Upper lobe of left lung (tissue), 6 donors: ENCODE measurements around the gene GUCD1. TPM values are rescaled to one million over a fixed set of nuclear protein-coding genes. Genes with fewer than 3 reads are reported as not detected.

Experiments used
- ATAC-seq, 2 donors: fragments of 200-7000 bp; cut with Tn5 transposase; one replicate each; pipeline ENCODE4 v1.9.1; 2022; ENCODE audit warnings: mild to moderate bottlenecking in 2 of 2, moderate library complexity in 2 of 2; ENCODE audit not compliant: low FRiP score in 2 of 2
- DNase-seq, 2 donors: peaks; one replicate each; pipeline ENCODE4 v3.0.0-alpha.2; 2019 to 2020
- H3K27ac ChIP-seq, 4 donors: fragments of 200-600 bp; sonication (generic); one replicate each; pipeline ENCODE4 v1.5.1; 2016 to 2019
- H3K27me3 ChIP-seq, 4 donors: fragments of 200-600 bp; sonication (generic); one replicate each; pipeline ENCODE4 v1.5.1; 2017 to 2019
- H3K36me3 ChIP-seq, 4 donors: fragments of 200-600 bp; sonication (generic); one replicate each; pipeline ENCODE4 v1.5.1; 2016 to 2019
- H3K4me1 ChIP-seq, 4 donors: fragments of 200-600 bp; sonication (generic); one replicate each; pipeline ENCODE4 v1.5.1; 2018 to 2019
- H3K4me3 ChIP-seq, 4 donors: fragments of 200-600 bp; sonication (generic); one replicate each; pipeline ENCODE4 v1.5.1; 2017 to 2019; ENCODE audit warnings: mild to moderate bottlenecking in 2 of 4, moderate library complexity in 1 of 4
- H3K9me3 ChIP-seq, 4 donors: fragments of 200-600 bp; sonication (generic); one replicate each; pipeline ENCODE4 v1.5.1; 2018 to 2019
- CTCF ChIP-seq, 6 experiments: fragments of 450-650 bp in 4 of 6; fragments of 200-600 bp in 2 of 6; sonication (generic) in 2 of 6; IDR thresholded peaks; one replicate each; pipeline ENCODE4 v1.5.1; 2016 to 2019; ENCODE audit warnings: antibody characterized with exemption in 6 of 6
- EP300 ChIP-seq, 4 donors: sonication (generic); formaldehyde crosslinking; IDR thresholded peaks; one replicate each; pipeline ENCODE4 v1.5.1; 2017; ENCODE audit warnings: antibody characterized with exemption in 4 of 4, control low read depth in 2 of 4
- POLR2A ChIP-seq, 4 donors: fragments of 450-650 bp; IDR thresholded peaks; one replicate each; pipeline ENCODE4 v1.5.1; 2016 to 2017; ENCODE audit warnings: antibody characterized with exemption in 4 of 4, mild to moderate bottlenecking in 2 of 4
- POLR2AphosphoS5 ChIP-seq, 2 donors: sonication (generic); formaldehyde crosslinking; IDR thresholded peaks; one replicate each; pipeline ENCODE4 v1.5.1; 2017; ENCODE audit warnings: antibody characterized with exemption in 2 of 2
- WGBS, 2 donors: methylation state at CpG; one replicate each; pipeline ENCODE4 v1.1.5; 2017 to 2018; 5-methylcytosine and 5-hydroxymethylcytosine counted together
- total RNA-seq, 6 donors: library from RNA; depleted of rRNA in 4 of 6; stranded (reverse); fragments of >200 nt in 4 of 6; gene quantifications; one replicate each; pipeline versions ENCODE4 v1.1.0 to v1.2.1, GENCODE V29; 2016 to 2021
- donor health status: DM: no; HTN: no; CAD: no; lungs with moderate emphysema.
- donor health status: DM: no; HTN: yes; CAD: no; lungs with severe emphysema.

The GUCD1 gene
- total RNA-seq, 6 donors from 2014 or later: 77.5 to 231 (median 160) TPM

DNA sequence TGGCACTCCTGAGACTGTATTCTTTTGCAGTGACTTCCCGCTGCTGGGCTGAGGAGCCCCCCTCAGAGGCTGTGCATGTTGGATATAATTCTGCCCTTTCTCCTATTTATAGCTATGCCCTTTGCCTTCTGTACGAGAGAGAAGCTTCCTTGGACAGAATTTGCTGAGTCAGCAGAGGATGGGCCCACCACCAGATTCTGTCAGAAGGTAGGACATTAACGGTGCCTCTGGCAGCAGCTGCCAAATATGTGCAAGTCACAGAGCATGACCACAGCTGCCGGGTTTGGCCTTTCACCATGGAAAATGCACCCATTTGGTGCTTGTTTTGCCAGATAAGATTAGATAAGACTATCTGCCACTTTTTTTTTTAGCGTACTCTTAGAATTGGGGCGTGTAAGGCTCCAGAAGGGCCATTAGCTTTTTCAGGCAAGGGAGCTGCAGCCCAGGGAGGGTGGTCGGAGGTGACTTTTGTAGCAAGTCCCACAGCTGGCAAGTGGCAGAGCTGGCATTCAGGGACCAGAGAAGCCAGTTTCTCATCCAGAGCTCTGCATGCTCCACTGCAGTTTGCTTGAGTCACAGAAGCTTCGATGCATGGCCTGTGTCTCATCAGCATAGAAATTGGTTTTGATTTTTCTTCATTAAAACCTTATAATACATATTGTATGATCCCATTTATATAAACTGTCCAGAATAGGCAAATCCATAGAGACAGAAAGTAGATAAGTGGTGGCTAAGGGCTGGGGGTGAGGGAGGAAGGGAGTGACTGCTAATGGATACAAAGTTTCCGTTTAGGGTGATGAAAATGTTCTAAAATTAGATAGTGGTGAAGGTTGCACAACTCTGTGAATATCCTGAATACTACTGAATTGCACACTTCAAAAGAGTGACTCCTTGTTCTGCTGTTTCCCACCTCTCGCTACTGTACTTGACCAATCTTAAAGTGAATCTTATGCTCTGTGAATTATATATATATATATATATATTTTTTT lies 44.0 kb downstream of the GUCD1 start:
- H3K36me3 ChIP-seq: no peaks in the 10 kb centered on the region
- no peak overlapping the region for H3K4me3 ChIP-seq
- DNase-seq (peak in 1 of 2 donors; percentile 42), ATAC-seq (peak; percentile 44 to 74)
- peak overlapping the region; percentile 26 to 83 (median 62) for H3K27ac ChIP-seq
- peaks cover 43 to 56% (median 48%) of the 10 kb centered on the region in 4 donors for H3K4me1 ChIP-seq
- 20 to 23% methylated on average over 9 to 10 of the region's 10 CpGs for WGBS, 2 donors
- H3K27me3 ChIP-seq: no peaks in the 10 kb centered on the region
- H3K9me3 ChIP-seq: no peaks in the 10 kb centered on the region
- TF ChIP-seq POLR2AphosphoS5 (IDR thresholded peaks at IDR 0.05) (peak; percentile 20 to 50), POLR2A (IDR thresholded peaks at IDR 0.05) (no peak), EP300 (IDR thresholded peaks at IDR 0.05) (peak in 1 of 4 donors; percentile 47)

DNA sequence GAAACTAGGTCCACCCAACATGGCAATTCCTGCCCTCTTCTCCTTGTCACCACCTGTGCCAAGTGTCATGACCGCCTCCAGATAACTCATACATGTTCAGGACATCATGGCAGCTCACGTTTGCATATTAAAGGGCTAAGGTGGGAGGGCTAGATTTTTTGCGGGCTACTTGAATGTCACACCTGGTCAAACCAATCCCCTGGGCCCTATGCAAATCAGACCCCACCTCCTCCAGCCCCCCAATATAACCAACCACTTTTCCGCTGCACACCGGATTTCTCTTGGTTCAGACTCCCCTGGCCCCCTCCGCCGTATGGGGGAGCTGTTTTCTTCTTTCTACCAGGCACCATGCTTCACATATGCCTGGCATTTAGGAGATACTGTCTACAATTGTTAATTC lies 47.2 kb downstream of the GUCD1 start:
- no peak for DNase-seq
- ATAC-seq: no peak
- no peaks in the 10 kb centered on the region for H3K9me3 ChIP-seq
- H3K27me3 ChIP-seq: no peaks in the 10 kb centered on the region
- WGBS, 2 donors: 86 to 91% methylated on average over 7 of the region's 7 CpGs
- no peak for TF ChIP-seq CTCF (IDR thresholded peaks at IDR 0.05)
- no peak for TF ChIP-seq POLR2A (IDR thresholded peaks at IDR 0.05)
- TF ChIP-seq POLR2AphosphoS5 (IDR thresholded peaks at IDR 0.05): no peak
- TF ChIP-seq EP300 (IDR thresholded peaks at IDR 0.05): no peak
- peak overlapping the region; percentile 58 to 84 (median 75) for H3K27ac ChIP-seq
- peaks cover 55 to 65% (median 58%) of the 10 kb centered on the region in 4 donors for H3K4me1 ChIP-seq
- no peak overlapping the region for H3K4me3 ChIP-seq
- H3K36me3 ChIP-seq: no peaks in the 10 kb centered on the region

- no peaks in the 10 kb centered on the region for H3K27me3 ChIP-seq
- peak in 1 of 2 donors; percentile 45 for TF ChIP-seq POLR2AphosphoS5 (IDR thresholded peaks at IDR 0.05)
- TF ChIP-seq CTCF (IDR thresholded peaks at IDR 0.05): no peak
- TF ChIP-seq EP300 (IDR thresholded peaks at IDR 0.05): peak in 1 of 4 donors; percentile 27
- ATAC-seq: peak in 1 of 2 donors; percentile 74
- H3K36me3 ChIP-seq: no peaks in the 10 kb centered on the region
- H3K27ac ChIP-seq: peak overlapping the region; percentile 58 to 84 (median 75)
- H3K4me3 ChIP-seq: no peak overlapping the region
- H3K4me1 ChIP-seq: peaks cover 48 to 60% (median 54%) of the 10 kb centered on the region in 4 donors
- H3K9me3 ChIP-seq: no peaks in the 10 kb centered on the region
- 15 to 31% methylated on average over 6 of the region's 6 CpGs for WGBS, 2 donors
- peak in 1 of 2 donors; percentile 54 for DNase-seq
These were observed 48.0 kb downstream of the GUCD1 start for GRCh38 chr22:24506802-24507438.

DNA sequence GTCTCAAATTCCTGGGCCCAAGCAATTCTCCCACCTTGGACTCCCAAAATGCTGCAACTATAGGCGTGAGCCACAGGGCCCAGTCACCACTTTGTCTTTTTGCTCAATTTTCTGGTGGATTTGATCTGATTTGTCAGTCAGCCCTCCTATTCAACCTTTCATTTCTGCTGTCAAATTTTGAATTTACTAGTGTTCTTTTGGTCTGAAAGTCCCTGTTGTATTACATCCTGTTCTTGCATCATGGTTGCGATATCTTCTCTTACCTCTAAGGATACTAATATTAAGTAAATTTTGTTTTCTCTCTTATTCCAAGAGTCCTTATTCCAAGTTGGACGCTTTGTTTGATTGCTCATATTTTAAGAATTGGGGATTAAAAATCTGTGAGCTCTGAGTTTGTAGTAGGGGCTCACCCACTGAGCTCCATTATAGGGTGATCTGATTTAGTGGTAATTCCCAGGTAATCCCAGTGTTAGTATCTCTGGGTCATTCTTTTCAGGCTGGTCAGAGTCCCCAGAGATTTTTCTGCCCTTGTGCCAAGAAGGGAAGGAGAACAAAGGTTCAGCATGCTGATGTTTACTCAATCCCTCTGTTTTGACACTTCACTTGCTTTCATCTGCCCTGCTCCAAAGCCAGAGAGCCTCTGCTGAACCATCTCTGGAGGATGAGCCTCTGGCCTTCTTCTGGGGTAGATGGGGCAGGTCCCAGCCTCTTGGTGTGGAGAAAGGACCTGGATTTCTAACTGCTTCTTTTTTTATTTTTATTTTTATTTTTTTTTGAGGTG lies 49.8 kb downstream of the GUCD1 start:
- no peak for ATAC-seq
- peak overlapping the region in 1 of 4 donors; percentile 84 for H3K27ac ChIP-seq

More for the DNA sequence above, 49.8 kb downstream of the GUCD1 start:
- H3K36me3 ChIP-seq: no peaks in the 10 kb centered on the region
- H3K27me3 ChIP-seq: no peaks in the 10 kb centered on the region
- TF ChIP-seq POLR2A (IDR thresholded peaks at IDR 0.05) (no peak), EP300 (IDR thresholded peaks at IDR 0.05) (no peak), CTCF (IDR thresholded peaks at IDR 0.05) (no peak)
- peaks cover 30 to 42% (median 37%) of the 10 kb centered on the region in 4 donors for H3K4me1 ChIP-seq
- H3K9me3 ChIP-seq: no peaks in the 10 kb centered on the region
- no peak overlapping the region for H3K4me3 ChIP-seq
- WGBS, 2 donors: 59 to 75% methylated on average over 3 of the region's 3 CpGs
- DNase-seq: peak in 1 of 2 donors; percentile 15
